Measurements from ENCODE around the gene TXLNA.

- TF ChIP-seq CREB1 (CRISPR knock-in tag; IDR thresholded peaks at IDR 0.05; ENCODE audit: low read depth) = no peak
- no peak for TF ChIP-seq CTCF (conservative IDR thresholded peaks at IDR 0.05; ENCODE audit: low read depth in 2 of 2)
- no peak for TF ChIP-seq ETS1 (IDR thresholded peaks at IDR 0.05)
- no peak for TF ChIP-seq EZH2 (IDR thresholded peaks at IDR 0.05; ENCODE audit: low read depth, unreplicated experiment)
- no peak; the same call in 1 of the 2 replicates for TF ChIP-seq POLR2AphosphoS5 (IDR thresholded peaks at IDR 0.05; ENCODE audit: low read depth)
- TF ChIP-seq JUNB (IDR thresholded peaks at IDR 0.05; ENCODE audit: unreplicated experiment) = no peak
- no peak for TF ChIP-seq STAT1 (IDR thresholded peaks at IDR 0.05; ENCODE audit: unreplicated experiment)
- no peak for TF ChIP-seq ZNF114 (CRISPR knock-in tag; IDR thresholded peaks at IDR 0.05)
- TF ChIP-seq ZNF462 (CRISPR knock-in tag; IDR thresholded peaks at IDR 0.05) = no peak
- no peak for TF ChIP-seq NANOG (IDR thresholded peaks at IDR 0.05; ENCODE audit: borderline replicate concordance)
- no peak for TF ChIP-seq EZH2phosphoT487 (IDR thresholded peaks at IDR 0.05; ENCODE audit: unreplicated experiment)
- TF ChIP-seq REST (IDR thresholded peaks at IDR 0.05; ENCODE audit: unreplicated experiment) = no peak
These were observed 19.7 kb downstream of the TXLNA start for GRCh38 chr1:32199043-32199716.

Data from GM23338 (cell line).